Measurements from ENCODE around the gene UFD1. TPM values are rescaled to one million over a fixed set of nuclear protein-coding genes. Genes with fewer than 3 reads are reported as not detected.
"Not testable (repeated sequence)": the region's sequence is repeated elsewhere in the genome, so short reads cannot be mapped to it uniquely, and the experiment has no call there.

UFD1 gene
- total RNA-seq, 2 donors from 2014 or later = 22.7 to 33.8 TPM

DNA sequence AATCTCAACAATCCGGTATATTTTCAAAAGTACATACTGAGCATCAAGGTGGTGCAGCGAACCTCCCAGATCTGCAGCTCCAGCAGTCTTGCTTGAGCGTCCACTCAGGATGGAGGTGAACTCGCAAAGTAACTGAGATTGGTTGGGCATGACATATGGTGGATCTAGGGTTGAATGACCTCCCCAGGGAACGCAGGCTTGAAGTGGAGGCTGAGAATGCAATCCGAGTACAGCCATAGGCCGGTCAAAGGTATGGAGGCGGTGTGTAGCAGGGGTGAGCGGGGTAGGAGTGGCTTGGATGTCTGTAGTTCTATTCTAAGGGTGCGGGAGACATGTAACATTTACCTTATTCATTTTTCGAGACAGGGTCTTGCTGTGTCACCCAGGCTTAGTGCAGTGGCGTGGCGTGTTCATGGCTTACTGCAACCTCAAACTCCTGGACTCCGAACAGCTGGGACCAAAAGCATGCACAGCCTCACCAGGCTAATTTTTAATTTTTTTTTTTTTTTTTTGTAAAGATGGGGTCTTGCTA, 30.9 kb downstream of the UFD1 start:
- peaks cover 25% of the 10 kb centered on the region for H3K36me3 ChIP-seq
- peak overlapping the region; percentile 92 to 96 for H3K27ac ChIP-seq
- TF ChIP-seq, protein P1, sequence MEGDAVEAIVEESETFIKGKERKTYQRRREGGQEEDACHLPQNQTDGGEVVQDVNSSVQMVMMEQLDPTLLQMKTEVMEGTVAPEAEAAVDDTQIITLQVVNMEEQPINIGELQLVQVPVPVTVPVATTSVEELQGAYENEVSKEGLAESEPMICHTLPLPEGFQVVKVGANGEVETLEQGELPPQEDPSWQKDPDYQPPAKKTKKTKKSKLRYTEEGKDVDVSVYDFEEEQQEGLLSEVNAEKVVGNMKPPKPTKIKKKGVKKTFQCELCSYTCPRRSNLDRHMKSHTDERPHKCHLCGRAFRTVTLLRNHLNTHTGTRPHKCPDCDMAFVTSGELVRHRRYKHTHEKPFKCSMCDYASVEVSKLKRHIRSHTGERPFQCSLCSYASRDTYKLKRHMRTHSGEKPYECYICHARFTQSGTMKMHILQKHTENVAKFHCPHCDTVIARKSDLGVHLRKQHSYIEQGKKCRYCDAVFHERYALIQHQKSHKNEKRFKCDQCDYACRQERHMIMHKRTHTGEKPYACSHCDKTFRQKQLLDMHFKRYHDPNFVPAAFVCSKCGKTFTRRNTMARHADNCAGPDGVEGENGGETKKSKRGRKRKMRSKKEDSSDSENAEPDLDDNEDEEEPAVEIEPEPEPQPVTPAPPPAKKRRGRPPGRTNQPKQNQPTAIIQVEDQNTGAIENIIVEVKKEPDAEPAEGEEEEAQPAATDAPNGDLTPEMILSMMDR (IDR thresholded peaks at IDR 0.05) = no peak
- DNase-seq (ENCODE audit: low spot score) = no peak
- H3K9me3 ChIP-seq = no peaks in the 10 kb centered on the region
- H3K27me3 ChIP-seq = no peaks in the 10 kb centered on the region
- H3K4me3 ChIP-seq = peak overlapping the region; percentile 75 to 98
- peaks cover 0 to 39% of the 10 kb centered on the region in 2 donors for H3K4me1 ChIP-seq

DNA sequence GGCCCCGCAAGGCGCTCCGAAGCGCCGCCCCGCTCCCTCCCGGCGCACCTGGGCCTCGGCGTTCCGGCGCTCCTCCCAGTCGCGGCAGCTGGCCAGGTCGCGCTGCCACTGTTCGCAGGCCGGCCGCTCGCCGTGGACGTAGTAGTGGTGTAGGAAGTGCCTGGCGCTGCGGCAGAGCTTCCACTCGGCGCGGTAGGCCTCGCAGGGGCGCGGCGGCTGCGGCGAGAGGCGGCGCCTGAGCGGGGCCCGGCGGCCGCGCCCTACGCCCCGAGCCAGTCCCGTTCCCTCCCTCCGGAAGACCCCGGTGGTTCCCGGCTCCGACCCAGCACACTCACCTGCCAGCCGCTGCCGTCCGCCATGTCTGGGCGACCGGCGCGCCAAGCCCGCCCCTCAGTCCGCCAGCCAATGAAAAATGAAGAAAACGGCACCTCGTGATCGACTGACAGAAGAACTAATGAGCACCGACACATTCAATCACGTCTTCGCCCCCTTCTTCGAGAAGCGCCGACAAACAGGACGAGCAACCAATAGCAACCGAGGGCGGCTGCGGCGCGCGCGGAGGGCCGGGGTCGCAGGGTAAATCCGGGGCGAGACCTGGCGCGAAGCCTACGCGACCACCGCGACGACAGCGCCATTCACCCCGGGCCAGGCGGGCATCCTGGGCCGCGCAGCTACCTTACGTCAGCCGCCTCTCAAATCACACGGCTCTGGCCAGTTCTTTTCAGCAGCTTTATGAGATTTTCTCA, 31.5 kb downstream of the UFD1 start, which contains the start of gene C22orf39:
TSS of gene C22orf39 (minus strand) at position 382 of the 746 bp plus-strand sequence. CDS start at position 359, 23 bp downstream.
- Histone ChIP-seq H3K27ac (peak within 1 kb of the TSS; percentile 92 to 96), H3K9me3 (no peaks in the 10 kb centered on the region), H3K4me3 (peak within 1 kb of the TSS; percentile 75 to 98), H3K4me1 (peaks cover 0 to 39% of the 10 kb centered on the region in 2 donors), H3K27me3 (no peaks in the 10 kb centered on the region), H3K36me3 (peaks cover 19% of the 10 kb centered on the region)
- TF ChIP-seq, protein P1 (IDR thresholded peaks at IDR 0.05) = peak in 1 of 2 donors; percentile 34
- peak; percentile 95 for DNase-seq (ENCODE audit: low spot score)

DNA sequence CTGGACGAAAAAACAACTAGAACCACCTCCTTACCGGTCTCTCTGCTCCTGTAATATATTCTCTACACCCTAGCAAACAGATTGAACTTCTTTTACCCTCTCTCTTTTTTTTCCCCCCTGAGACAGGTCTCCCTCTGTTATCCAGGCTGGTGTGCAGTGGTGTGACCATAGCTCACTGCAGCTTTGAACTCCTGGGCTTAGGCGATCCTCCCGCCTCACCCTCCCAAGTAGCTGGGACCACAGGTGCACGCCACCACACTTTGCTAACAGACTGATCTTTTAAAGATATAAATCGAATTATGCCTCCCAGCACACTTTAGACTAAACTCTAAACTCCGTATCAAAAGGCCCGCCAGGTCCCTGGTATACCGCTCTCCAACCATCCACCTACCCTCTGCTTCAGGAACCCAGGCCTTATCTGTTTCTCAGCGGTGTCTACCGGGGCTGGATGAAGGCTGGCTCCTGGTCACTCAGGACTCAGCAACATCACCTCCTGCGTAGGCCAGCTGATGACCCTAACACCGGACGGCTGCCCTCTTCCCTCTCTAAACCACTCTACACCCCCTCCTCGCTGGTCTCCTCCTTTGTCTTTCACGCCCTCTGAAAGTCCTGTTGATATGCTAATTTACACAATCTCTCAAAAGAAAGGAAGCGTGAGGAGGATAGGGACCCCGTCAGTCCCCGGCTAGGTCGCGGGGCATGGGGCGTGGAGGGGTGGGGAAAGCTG, 32.2 kb downstream of the UFD1 start:
- Histone ChIP-seq H3K36me3 (peaks cover 14% of the 10 kb centered on the region), H3K4me1 (peaks cover 0 to 39% of the 10 kb centered on the region in 2 donors), H3K27ac (peak overlapping the region; percentile 92 to 96), H3K27me3 (no peaks in the 10 kb centered on the region), H3K4me3 (peak overlapping the region; percentile 75 to 98), H3K9me3 (no peaks in the 10 kb centered on the region)
- no peak for DNase-seq (ENCODE audit: low spot score)
- TF ChIP-seq, protein P1 (IDR thresholded peaks at IDR 0.05) = no peak

DNA sequence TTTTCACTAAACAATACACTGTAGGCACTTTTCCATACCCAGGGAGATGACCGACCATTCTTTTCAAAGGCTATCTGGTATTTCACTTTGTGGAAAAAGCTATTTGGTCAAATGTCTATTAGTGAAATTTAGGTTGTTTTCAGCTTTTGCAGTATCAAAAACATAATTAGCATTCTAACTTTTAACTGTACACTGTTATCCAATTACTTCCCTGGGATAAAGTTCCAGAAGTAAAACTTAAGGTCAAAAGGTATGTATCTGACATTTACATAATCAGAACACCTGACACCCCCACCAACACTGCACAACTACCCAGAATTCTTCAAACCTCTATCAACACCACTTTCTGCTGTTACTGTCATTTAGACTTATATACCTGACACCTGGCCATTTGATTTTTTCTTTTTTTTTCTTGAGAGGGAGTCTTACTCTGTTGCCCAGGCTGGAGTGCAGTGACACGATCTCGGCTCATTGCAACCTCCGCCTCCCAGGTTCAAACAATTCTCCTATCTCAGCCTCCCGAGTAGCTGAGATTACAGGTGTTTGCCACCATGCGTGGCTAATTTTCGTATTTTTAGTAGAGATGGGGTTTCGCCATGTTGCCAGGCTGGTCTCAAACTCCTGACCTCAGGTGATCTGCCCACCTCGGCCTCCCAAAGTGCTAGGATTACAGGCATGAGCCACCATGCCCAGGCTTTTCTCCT, 33.6 kb downstream of the UFD1 start:
- H3K4me1 ChIP-seq = peaks cover 0 to 39% of the 10 kb centered on the region in 2 donors
- H3K36me3 ChIP-seq = peaks cover 14% of the 10 kb centered on the region
- not testable (repeated sequence) for H3K27ac ChIP-seq; H3K4me3 ChIP-seq; DNase-seq (ENCODE audit: low spot score); H3K27me3 ChIP-seq; H3K9me3 ChIP-seq

DNA sequence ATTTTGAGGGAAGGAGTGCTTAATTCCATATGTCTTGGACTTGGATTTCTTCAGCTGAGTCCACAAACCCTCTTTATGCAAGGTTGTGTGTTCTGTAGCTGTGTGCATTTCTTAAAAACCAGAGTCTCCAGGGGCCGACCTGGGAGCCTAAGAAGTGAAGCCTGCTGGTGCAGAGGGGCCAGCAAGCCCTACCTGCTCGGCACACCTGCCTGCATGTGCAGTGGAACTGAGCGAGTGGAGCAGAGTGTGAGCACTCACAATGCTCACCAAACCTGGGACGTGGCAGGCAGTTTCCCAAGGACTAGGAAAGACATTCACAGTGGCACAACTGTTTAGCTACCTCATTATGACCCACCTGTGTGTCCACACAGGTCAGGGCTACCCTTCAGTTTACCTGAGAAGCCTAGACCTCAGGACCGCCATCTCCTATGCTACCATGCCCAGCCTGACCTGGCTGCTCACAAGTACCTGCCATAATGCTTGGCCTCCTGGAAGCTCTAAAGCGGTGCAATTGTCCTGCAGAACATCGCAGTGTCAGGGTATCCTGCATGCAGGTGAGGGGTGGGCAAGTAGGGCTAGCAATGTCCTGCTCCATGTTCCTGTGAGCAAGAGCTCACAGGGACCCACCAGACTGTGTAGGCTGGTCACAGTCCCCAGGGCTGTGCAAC, 35.3 kb downstream of the UFD1 start:
- TF ChIP-seq, protein P1 (IDR thresholded peaks at IDR 0.05) = no peak
- H3K27ac ChIP-seq = no peak overlapping the region
- no peaks in the 10 kb centered on the region for H3K9me3 ChIP-seq
- peaks cover 14% of the 10 kb centered on the region for H3K36me3 ChIP-seq
- H3K4me3 ChIP-seq = no peak overlapping the region
- H3K27me3 ChIP-seq = no peaks in the 10 kb centered on the region
- DNase-seq (ENCODE audit: low spot score) = no peak
- peaks cover 0 to 35% of the 10 kb centered on the region in 2 donors for H3K4me1 ChIP-seq

Measured in right atrium auricular region (tissue), 2 donors.